GM18508 (cell line): ENCODE data around the gene HDAC4.

ENCODE experiments used
- ATAC-seq: cut with Tn5 transposase; IDR thresholded peaks from one replicate; pipeline ENCODE4 v1.9.1; 2021; ENCODE audit warnings: moderate number of reproducible peaks; ENCODE audit not compliant: insufficient read depth, unreplicated experiment

HDAC4 gene

DNA sequence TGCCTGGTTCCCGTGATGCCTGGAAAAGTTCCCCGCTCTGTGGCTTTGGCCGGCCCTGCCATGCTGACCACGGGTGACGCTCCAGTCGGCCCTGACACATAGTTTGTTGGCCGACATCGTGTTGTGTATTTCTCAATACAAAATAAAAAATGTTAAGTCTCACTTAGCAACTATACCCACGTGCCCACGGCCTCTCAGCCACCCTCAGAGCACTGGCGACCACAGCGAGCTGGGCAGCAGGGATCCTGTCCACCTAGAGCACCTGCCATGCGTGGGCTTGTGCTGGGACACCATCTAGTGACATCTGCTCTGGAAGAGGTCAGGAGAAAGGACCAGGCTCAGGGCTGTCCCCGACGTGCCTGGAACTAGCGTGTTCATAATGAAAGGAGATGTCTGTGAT lies 261.7 kb downstream of the HDAC4 start:
- no peak for ATAC-seq

DNA sequence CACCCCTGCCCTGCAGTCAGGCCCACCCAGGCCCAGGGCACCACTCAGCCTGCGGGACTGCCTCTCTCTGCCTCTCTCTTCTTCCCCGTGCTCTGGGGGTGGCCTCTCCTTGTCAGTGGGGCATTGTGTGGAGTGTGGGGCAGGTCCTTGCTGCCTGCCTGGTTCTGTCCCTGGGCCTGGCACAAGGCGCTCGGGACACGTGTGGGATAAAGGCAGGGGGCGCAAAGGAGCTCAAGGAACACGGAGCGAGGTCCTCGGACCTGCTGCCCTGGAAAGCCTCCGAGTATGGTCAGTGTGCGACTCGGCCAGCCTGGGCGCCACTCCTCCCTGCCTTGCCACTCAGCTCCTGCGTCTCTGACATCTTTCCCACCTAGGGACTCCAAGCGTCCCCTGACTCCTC lies 262.2 kb downstream of the HDAC4 start:
- ATAC-seq, result no peak

DNA sequence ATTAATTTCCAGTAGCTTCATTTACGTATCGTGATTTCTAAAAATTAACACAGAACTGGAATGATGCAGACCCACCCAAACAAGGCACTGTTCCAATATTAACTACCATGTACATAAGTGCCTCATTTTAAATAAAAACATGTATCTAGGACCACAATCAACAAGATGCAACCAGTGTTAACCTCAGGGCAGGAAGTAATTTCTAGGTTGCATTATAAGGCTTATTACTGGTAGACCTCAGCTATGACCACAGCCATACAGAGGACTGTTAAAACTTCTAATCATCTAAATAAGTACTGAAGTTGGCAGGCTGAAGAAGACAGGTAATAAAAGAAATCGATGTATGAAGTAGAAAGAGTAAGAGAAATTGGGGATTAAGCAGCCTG lies 262.9 kb downstream of the HDAC4 start:
- ATAC-seq, result no peak

- no peak for ATAC-seq
Measured at GRCh38 chr2:239137165-239137897, 263.5 kb downstream of the HDAC4 start.

DNA sequence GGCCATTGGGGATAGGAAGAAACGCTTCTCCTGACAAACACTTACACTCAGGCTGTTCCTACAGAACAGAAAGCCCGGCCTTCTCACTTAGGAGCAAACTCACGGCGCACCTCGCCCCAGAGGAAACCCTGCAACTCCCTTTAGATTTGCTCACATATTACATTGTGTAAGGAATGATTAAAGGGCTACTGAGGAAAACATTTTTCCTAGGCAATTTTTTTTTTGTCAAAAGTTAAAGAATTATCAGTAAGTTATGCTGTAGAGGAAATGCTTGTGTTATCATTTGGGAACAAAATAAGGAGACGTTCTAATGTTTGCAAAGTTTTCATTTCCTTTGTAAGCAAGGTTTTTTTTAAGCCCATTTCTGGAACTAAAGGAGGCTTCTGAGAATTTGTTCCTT lies 264.1 kb downstream of the HDAC4 start:
- no peak for ATAC-seq

GRCh38 chr2:239136203-239136602 lies 264.6 kb downstream of the HDAC4 start:
- no peak for ATAC-seq

GRCh38 chr2:239135531-239135930 lies 265.3 kb downstream of the HDAC4 start:
- ATAC-seq, result no peak

- ATAC-seq, result no peak
Measured at GRCh38 chr2:239133945-239134570, 266.8 kb downstream of the HDAC4 start.

- ATAC-seq, result no peak
Measured at GRCh38 chr2:239132786-239133185, 268.0 kb downstream of the HDAC4 start.

DNA sequence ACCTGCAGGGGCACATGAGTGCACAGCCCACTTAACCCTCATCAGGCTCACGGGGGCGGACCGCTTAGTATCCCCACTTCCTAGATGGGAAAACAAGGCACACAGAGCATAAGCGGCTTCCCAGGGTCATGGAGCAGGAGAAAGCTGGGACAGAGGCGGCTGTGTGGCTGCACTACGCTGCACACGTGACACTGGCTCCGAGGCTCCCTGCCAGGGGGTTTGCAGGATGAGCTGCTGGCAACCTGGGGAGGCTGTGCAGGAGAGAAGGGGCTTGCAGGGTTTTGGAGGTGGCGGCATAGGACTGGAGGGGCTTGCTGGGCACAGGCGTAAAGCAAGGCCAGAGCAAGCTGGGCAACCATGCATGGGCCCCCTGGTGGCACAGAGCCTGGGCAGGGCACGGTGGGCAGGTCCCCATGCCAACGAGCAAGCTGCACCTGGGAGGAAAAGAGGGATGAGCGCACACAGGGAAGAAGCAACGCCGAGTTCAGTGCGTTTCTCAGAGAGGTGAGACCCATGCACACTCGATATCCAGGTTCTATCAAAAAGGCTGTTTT lies 268.6 kb downstream of the HDAC4 start:
- no peak for ATAC-seq

- ATAC-seq, result no peak
Measured at GRCh38 chr2:239131521-239131920, 269.3 kb downstream of the HDAC4 start.

DNA sequence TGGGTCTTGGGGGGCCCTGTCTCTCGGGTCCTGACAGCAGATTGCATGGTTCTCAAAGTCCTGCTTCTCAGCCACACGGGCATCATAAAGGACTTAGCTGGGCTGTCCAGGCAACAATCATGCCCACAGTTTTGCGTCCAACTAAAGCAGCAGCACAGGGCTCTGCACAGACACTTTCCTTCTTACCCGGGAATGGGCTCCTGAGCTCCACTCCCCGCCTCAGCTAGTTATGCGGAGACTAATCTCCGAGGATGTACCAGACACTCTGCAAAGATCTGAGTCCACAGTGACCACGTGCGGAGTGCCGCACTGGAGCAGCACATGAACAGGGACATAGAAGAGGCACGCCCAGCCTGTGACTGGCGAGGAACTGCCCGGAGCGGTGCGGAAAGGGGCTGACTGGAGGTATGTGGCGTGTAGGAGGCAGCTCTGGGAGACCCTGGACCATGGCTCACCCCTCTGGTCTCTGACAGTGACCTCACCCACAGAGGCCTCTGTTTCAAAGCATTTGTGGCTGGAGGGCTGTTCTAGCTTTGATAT lies 270.0 kb downstream of the HDAC4 start:
- ATAC-seq, result no peak

- ATAC-seq, result no peak
Measured at GRCh38 chr2:239130041-239130440, 270.8 kb downstream of the HDAC4 start.

- ATAC-seq, result no peak
Measured at GRCh38 chr2:239129147-239129920, 271.5 kb downstream of the HDAC4 start.

- no peak for ATAC-seq
Measured at GRCh38 chr2:239128706-239129105, 272.1 kb downstream of the HDAC4 start.

DNA sequence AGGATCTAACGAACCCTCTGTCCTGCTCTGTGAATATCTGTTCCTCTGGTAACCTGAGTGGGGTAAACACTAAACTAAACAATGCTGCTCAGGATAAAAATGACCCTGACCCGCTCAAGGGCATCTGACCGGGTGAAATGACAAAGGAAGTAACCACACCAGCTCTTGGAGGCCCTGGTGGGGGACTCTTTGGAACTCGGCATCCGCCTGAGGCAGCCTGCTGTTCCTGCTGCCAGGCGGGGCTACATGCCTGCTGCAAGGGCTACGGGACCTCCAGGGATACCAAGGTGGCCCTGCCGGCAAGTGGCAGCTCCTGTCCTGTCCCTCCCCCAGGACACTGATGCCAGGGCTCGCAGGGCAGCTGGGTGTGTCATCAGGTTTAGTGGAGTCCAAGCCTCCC lies 273.3 kb downstream of the HDAC4 start:
- ATAC-seq, result no peak

- no peak for ATAC-seq
Measured at GRCh38 chr2:239125726-239126675, 274.8 kb downstream of the HDAC4 start.

- no peak for ATAC-seq
Measured at GRCh38 chr2:239124152-239124899, 276.5 kb downstream of the HDAC4 start.
